KMS-11 (cell line): ENCODE results near the gene DTHD1.

Experiments used
- H2AFZ ChIP-seq: fragments of 200-600 bp; sonication (generic); 2 replicates; pipeline ENCODE4 v1.6.1; 2016; ENCODE audit warnings: antibody characterized with exemption, mixed run types, low read depth
- H3K27ac ChIP-seq: fragments of 200-600 bp; sonication (generic); 2 replicates; pipeline ENCODE4 v1.6.1; 2016; ENCODE audit warnings: mild to moderate bottlenecking, mixed run types
- H3K27me3 ChIP-seq: fragments of 200-600 bp; sonication (generic); 2 replicates; pipeline ENCODE4 v1.6.1; 2017; ENCODE audit warnings: mild to moderate bottlenecking, low read depth, mixed run types, moderate library complexity; ENCODE audit not compliant: insufficient read depth
- H3K36me3 ChIP-seq: fragments of 200-600 bp; sonication (generic); 2 replicates; pipeline ENCODE4 v1.6.1; 2017; ENCODE audit warnings: mild to moderate bottlenecking, mixed run types; ENCODE audit not compliant: insufficient read depth
- H3K4me1 ChIP-seq: fragments of 200-600 bp; sonication (generic); 2 replicates; pipeline ENCODE4 v1.6.1; 2016; ENCODE audit warnings: mild to moderate bottlenecking, low read depth, mixed run types; ENCODE audit not compliant: poor library complexity, severe bottlenecking
- H3K4me2 ChIP-seq: fragments of 200-600 bp; sonication (generic); 2 replicates; pipeline ENCODE4 v1.7.0; 2016; ENCODE audit warnings: mild to moderate bottlenecking, mixed run types
- H3K4me3 ChIP-seq: fragments of 200-600 bp; sonication (generic); IDR thresholded peaks from 2 replicates; pipeline ENCODE4 v1.6.1; 2017; ENCODE audit warnings: low read depth, low read length, mixed read lengths; ENCODE audit not compliant: insufficient read depth
- H3K79me2 ChIP-seq: fragments of 200-600 bp; sonication (generic); 2 replicates; pipeline ENCODE4 v1.6.1; 2016; ENCODE audit warnings: low read depth, mixed run types; ENCODE audit not compliant: insufficient read depth
- H3K9ac ChIP-seq: fragments of 200-600 bp; sonication (generic); 2 replicates; pipeline ENCODE4 v1.6.1; 2016; ENCODE audit warnings: mild to moderate bottlenecking, mixed run types
- H4K20me1 ChIP-seq: fragments of 200-600 bp; sonication (generic); 2 replicates; pipeline ENCODE4 v1.6.1; 2016; ENCODE audit warnings: mild to moderate bottlenecking, mixed run types; ENCODE audit not compliant: insufficient read depth
- CTCF ChIP-seq: fragments of 200-600 bp; sonication (generic); conservative IDR thresholded peaks from 2 replicates; pipeline ENCODE4 v1.6.1; 2017; ENCODE audit warnings: low read depth, mild to moderate bottlenecking, antibody characterized with exemption, low read length, moderate library complexity, mixed read lengths

DTHD1 gene

GRCh38 chr4:36360755-36361154 is 79.3 kb downstream of the DTHD1 start:
- no peak overlapping the region for H3K4me2 ChIP-seq
- no peak overlapping the region for H3K4me3 ChIP-seq
- no peaks in the 10 kb centered on the region for H3K27me3 ChIP-seq
- H3K27ac ChIP-seq, result no peak overlapping the region
- no peak overlapping the region for H3K9ac ChIP-seq
- H3K36me3 ChIP-seq, result no peaks in the 10 kb centered on the region
- TF ChIP-seq CTCF, result no peak
- H3K4me1 ChIP-seq, result no peaks in the 10 kb centered on the region
- no peaks in the 10 kb centered on the region for H4K20me1 ChIP-seq
- no peaks in the 10 kb centered on the region for H3K79me2 ChIP-seq
- H2AFZ ChIP-seq, result no peak overlapping the region

- no peak for TF ChIP-seq CTCF
- Histone ChIP-seq H3K27me3 (no peaks in the 10 kb centered on the region), H3K79me2 (no peaks in the 10 kb centered on the region), H2AFZ (no peak overlapping the region), H3K27ac (no peak overlapping the region), H3K4me2 (no peak overlapping the region), H4K20me1 (no peaks in the 10 kb centered on the region), H3K9ac (no peak overlapping the region), H3K4me1 (no peaks in the 10 kb centered on the region), H3K36me3 (no peaks in the 10 kb centered on the region), H3K4me3 (no peak overlapping the region)
Observed at GRCh38 chr4:36363024-36363423, 81.6 kb downstream of the DTHD1 start.

- TF ChIP-seq CTCF, result no peak
- no peak overlapping the region for H3K9ac ChIP-seq
- H2AFZ ChIP-seq, result no peak overlapping the region
- no peaks in the 10 kb centered on the region for H3K36me3 ChIP-seq
- no peak overlapping the region for H3K4me3 ChIP-seq
- no peaks in the 10 kb centered on the region for H3K27me3 ChIP-seq
- H3K4me1 ChIP-seq, result no peaks in the 10 kb centered on the region
- no peak overlapping the region for H3K27ac ChIP-seq
- no peaks in the 10 kb centered on the region for H4K20me1 ChIP-seq
- no peak overlapping the region for H3K4me2 ChIP-seq
- H3K79me2 ChIP-seq, result no peaks in the 10 kb centered on the region
Observed at GRCh38 chr4:36374836-36375511, 93.6 kb downstream of the DTHD1 start.

GRCh38 chr4:36385951-36386571 is 104.6 kb downstream of the DTHD1 start:
- no peaks in the 10 kb centered on the region for H3K27me3 ChIP-seq
- H3K4me1 ChIP-seq, result no peaks in the 10 kb centered on the region
- H2AFZ ChIP-seq, result no peak overlapping the region
- H3K79me2 ChIP-seq, result no peaks in the 10 kb centered on the region
- H3K9ac ChIP-seq, result no peak overlapping the region
- no peak overlapping the region for H3K4me2 ChIP-seq
- H3K36me3 ChIP-seq, result no peaks in the 10 kb centered on the region
- no peak overlapping the region for H3K4me3 ChIP-seq
- no peak overlapping the region for H3K27ac ChIP-seq
- no peaks in the 10 kb centered on the region for H4K20me1 ChIP-seq
- TF ChIP-seq CTCF, result no peak
